Activated CD8-positive, alpha-beta memory T cell treated with anti-CD3 and anti-CD28 coated beads for 48 hours (primary cell): Measurements from ENCODE around the gene DNAH9.
"Not testable (repeated sequence)": the region's sequence is repeated elsewhere in the genome, so short reads cannot be mapped to it uniquely, and the experiment has no call there.

Experiments used
- DNase-seq, 3 experiments: peaks; one replicate each; pipeline ENCODE4 v3.0.0-alpha.2; 2020; ENCODE audit warnings: low read depth in 2 of 3, low spot score in 2 of 3

The DNAH9 gene

GRCh38 chr17:11898526-11899235, 300.4 kb downstream of the DNAH9 start:
- DNase-seq = no peak

GRCh38 chr17:11899537-11899942, 301.3 kb downstream of the DNAH9 start:
- no peak for DNase-seq

GRCh38 chr17:11900041-11900476, 301.8 kb downstream of the DNAH9 start:
- DNase-seq = no peak

GRCh38 chr17:11900655-11901054, 302.4 kb downstream of the DNAH9 start:
- DNase-seq = no peak

- DNase-seq = no peak
These were observed 303.7 kb downstream of the DNAH9 start for GRCh38 chr17:11901931-11902330.

GRCh38 chr17:11908711-11909146, 310.5 kb downstream of the DNAH9 start:
- DNase-seq = no peak

- no peak for DNase-seq
These were observed 311.1 kb downstream of the DNAH9 start for GRCh38 chr17:11909348-11909747.

- DNase-seq = no peak
These were observed 317.8 kb downstream of the DNAH9 start for GRCh38 chr17:11916091-11916490.

GRCh38 chr17:11917415-11917814, 319.1 kb downstream of the DNAH9 start:
- DNase-seq = no peak

- no peak for DNase-seq
These were observed 323.0 kb downstream of the DNAH9 start for GRCh38 chr17:11921296-11921695.

- no peak for DNase-seq
These were observed 324.4 kb downstream of the DNAH9 start for GRCh38 chr17:11922638-11923037.

GRCh38 chr17:11924076-11924475, 325.8 kb downstream of the DNAH9 start:
- DNase-seq = no peak

- no peak for DNase-seq
These were observed 327.2 kb downstream of the DNAH9 start for GRCh38 chr17:11925262-11926021.

- no peak for DNase-seq
These were observed 330.2 kb downstream of the DNAH9 start for GRCh38 chr17:11928436-11928835.

GRCh38 chr17:11932337-11932898, 334.1 kb downstream of the DNAH9 start:
- DNase-seq = no peak

- peak in 1 of 3 experiments; percentile 6 for DNase-seq
These were observed 337.6 kb downstream of the DNAH9 start for GRCh38 chr17:11935734-11936406.

- DNase-seq = no peak
These were observed 342.6 kb downstream of the DNAH9 start for GRCh38 chr17:11940904-11941303.

GRCh38 chr17:11943086-11943485, 344.8 kb downstream of the DNAH9 start:
- not testable (repeated sequence) for DNase-seq

GRCh38 chr17:11943759-11944347, 345.6 kb downstream of the DNAH9 start:
- DNase-seq = no peak

- no peak for DNase-seq
These were observed 346.3 kb downstream of the DNAH9 start for GRCh38 chr17:11944587-11944986.

- DNase-seq = no peak
These were observed 350.5 kb downstream of the DNAH9 start for GRCh38 chr17:11948789-11949188.
